Fibroblast of the aortic adventitia (primary cell): ENCODE data around the gene SLC4A1AP. TPM values are rescaled to one million over a fixed set of nuclear protein-coding genes. Genes with fewer than 3 reads are reported as not detected.

Experiments used
- DNase-seq: peaks from one replicate; pipeline ENCODE4 v3.0.0-alpha.2; 2010; ENCODE audit warnings: low read depth
- H3K4me3 ChIP-seq: 2 replicates; pipeline ENCODE4 v1.5.1; 2011; ENCODE audit warnings: low read depth, mild to moderate bottlenecking, control low read depth, low read length, moderate library complexity
- total RNA-seq: library from RNA; depleted of rRNA; stranded (reverse); fragments of >200 nt; gene quantifications from 2 replicates; pipeline ENCODE4 v1.2.3, GENCODE V29; 2012; ENCODE audit warnings: low replicate concordance
- TF ChIP-seq, protein P1 (sequence below): IDR thresholded peaks from 2 replicates; pipeline ENCODE4 v1.5.1; 2011; ENCODE audit warnings: mild to moderate bottlenecking, low read length, control low read depth, inconsistent platforms; ENCODE audit not compliant: insufficient read depth

Gene SLC4A1AP
- total RNA-seq, 1 donor = 25.9 TPM

GRCh38 chr2:27728081-27728858 lies 64.6 kb downstream of the SLC4A1AP start:
- no peak for DNase-seq
- H3K4me3 ChIP-seq = no peak overlapping the region
- TF ChIP-seq, protein P1, sequence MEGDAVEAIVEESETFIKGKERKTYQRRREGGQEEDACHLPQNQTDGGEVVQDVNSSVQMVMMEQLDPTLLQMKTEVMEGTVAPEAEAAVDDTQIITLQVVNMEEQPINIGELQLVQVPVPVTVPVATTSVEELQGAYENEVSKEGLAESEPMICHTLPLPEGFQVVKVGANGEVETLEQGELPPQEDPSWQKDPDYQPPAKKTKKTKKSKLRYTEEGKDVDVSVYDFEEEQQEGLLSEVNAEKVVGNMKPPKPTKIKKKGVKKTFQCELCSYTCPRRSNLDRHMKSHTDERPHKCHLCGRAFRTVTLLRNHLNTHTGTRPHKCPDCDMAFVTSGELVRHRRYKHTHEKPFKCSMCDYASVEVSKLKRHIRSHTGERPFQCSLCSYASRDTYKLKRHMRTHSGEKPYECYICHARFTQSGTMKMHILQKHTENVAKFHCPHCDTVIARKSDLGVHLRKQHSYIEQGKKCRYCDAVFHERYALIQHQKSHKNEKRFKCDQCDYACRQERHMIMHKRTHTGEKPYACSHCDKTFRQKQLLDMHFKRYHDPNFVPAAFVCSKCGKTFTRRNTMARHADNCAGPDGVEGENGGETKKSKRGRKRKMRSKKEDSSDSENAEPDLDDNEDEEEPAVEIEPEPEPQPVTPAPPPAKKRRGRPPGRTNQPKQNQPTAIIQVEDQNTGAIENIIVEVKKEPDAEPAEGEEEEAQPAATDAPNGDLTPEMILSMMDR = no peak

- H3K4me3 ChIP-seq = no peak overlapping the region
- TF ChIP-seq, protein P1 = no peak
These were observed 65.5 kb downstream of the SLC4A1AP start for GRCh38 chr2:27729198-27729597.

DNA sequence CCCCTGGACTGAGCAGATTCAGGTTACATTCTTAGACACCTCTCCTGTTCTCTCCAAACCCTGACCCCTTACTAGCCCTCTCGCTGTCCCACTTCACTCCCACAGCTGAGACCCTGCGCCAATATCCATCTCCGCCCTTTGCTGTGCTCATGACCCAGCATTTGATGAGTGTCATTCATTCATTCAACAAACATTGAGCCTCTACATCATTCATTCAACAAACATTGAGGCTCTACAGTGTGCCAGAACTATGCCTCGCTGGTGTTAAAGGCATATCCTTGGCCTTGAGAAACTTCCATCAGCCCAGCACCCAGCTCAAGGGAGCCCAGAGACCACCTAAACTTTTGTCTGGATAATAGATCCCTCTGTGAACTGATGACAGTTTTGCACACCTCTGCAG lies 65.9 kb downstream of the SLC4A1AP start:
- H3K4me3 ChIP-seq = no peak overlapping the region
- TF ChIP-seq, protein P1 = no peak
- DNase-seq = no peak

More at GRCh38 chr2:27729198-27729597, 65.5 kb downstream of the SLC4A1AP start:
- no peak for DNase-seq

DNA sequence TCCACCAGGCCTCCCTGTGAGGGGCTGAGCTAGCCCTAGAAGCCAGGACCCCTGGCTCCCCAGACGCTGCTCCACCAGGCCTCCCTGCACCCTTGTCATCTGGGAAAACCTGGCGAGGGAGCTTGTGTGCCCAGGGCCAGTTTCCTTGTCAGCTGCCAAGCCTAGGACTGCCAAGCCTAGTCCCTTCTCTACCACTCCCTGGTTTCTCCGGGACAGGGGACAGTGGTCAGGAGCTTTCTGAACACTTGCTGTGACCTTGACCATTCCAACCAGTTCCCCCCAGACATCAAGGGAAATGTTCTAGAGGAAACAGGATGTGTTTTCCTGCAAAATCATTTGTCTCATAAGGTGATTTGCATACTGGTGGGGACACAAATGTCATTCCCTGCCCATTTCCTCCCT lies 66.6 kb downstream of the SLC4A1AP start:
- TF ChIP-seq, protein P1 = no peak
- no peak for DNase-seq
- no peak overlapping the region for H3K4me3 ChIP-seq

- TF ChIP-seq, protein P1 = no peak
- DNase-seq = no peak
- H3K4me3 ChIP-seq = no peak overlapping the region
These were observed 67.4 kb downstream of the SLC4A1AP start for GRCh38 chr2:27730980-27731691.

GRCh38 chr2:27734305-27734704 lies 70.6 kb downstream of the SLC4A1AP start:
- TF ChIP-seq, protein P1 = no peak
- H3K4me3 ChIP-seq = no peak overlapping the region
- no peak for DNase-seq
